GM10266 (cell line): Measurements from ENCODE around the gene PAPOLG.

Experiments
- DNase-seq: peaks from one replicate; pipeline ENCODE4 v3.0.0; 2012; ENCODE audit errors: extremely low spot score
- TF ChIP-seq, protein P1 (sequence below): IDR thresholded peaks from 2 replicates; pipeline ENCODE4 v1.5.1; 2012; ENCODE audit warnings: mild to moderate bottlenecking, low read depth; ENCODE audit not compliant: control insufficient read depth, insufficient read depth; ENCODE audit errors: missing control alignments

PAPOLG gene

DNA sequence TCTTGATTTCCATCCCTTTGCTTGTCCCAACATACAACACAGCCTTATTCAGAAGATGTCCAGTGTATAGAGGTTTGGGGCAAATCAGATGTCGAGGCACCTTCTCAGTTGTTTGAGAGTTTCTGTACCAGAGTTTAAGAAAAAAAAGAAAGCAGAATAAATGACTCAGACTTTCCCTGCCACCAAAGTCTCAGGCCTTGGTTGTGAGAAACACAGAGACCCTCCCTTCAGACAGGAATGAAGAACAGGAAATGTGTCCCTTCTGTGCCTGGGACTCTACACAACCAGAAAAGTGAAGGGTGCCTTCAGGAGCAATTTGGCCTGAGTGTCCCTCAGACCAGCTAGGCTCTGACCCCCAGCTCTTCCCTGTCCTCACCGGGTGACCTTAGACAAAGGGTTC is 88.0 kb downstream of the PAPOLG start:
- TF ChIP-seq, protein P1, sequence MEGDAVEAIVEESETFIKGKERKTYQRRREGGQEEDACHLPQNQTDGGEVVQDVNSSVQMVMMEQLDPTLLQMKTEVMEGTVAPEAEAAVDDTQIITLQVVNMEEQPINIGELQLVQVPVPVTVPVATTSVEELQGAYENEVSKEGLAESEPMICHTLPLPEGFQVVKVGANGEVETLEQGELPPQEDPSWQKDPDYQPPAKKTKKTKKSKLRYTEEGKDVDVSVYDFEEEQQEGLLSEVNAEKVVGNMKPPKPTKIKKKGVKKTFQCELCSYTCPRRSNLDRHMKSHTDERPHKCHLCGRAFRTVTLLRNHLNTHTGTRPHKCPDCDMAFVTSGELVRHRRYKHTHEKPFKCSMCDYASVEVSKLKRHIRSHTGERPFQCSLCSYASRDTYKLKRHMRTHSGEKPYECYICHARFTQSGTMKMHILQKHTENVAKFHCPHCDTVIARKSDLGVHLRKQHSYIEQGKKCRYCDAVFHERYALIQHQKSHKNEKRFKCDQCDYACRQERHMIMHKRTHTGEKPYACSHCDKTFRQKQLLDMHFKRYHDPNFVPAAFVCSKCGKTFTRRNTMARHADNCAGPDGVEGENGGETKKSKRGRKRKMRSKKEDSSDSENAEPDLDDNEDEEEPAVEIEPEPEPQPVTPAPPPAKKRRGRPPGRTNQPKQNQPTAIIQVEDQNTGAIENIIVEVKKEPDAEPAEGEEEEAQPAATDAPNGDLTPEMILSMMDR, result no peak
- no peak for DNase-seq

DNA sequence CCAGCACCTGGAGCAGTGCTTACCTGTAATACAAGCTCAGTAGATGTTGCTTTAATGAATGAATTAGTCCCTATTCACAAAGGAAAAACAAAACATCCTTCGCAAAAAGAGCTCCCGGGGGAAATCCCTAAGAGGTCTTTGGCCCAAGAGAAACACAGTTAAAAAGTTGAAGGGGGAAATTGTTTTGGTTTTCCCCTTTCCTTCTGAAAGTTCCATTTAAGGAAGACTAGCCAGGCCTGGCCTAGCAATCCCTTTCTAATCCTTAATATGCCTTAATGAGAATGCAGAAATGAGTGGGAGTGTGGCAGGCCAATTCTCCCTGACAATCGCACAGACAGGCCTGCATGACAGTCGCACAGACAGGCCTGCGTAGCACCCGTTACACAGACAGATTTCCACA is 91.8 kb downstream of the PAPOLG start:
- no peak for DNase-seq

More for the DNA sequence above, 91.8 kb downstream of the PAPOLG start:
- TF ChIP-seq, protein P1, result no peak
